CD4-positive, alpha-beta T cell treated with Interleukin-2 at 100 ng/mL for 4 hours (primary cell): Measurements from ENCODE around the gene SRMS.

Source experiments
- DNase-seq: peaks from one replicate; pipeline ENCODE4 v3.0.0-alpha.2; 2020; ENCODE audit warnings: low spot score

SRMS gene

GRCh38 chr20:63552481-63553249, 5.1 kb upstream of the SRMS start:
- peak; percentile 57 for DNase-seq

DNA sequence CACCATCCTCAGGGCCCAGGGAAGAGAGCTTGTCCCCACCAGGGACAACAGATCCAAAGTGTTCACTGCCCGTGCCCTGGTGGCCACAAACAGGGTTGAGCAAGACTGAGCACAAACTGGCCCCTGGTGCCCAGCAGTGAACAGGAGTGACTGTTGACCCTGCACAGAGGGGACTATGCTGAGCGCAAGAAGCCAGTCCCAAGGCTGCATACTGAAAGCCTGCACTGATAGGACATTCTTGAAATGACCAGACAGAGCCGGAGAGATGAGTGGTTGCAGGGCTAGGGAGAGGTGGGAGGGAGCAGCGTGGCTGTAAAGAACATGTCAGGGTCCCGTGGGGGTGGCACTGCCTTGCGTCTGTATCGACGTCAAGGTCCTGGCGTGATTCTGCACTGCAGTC, 3.5 kb upstream of the SRMS start:
- DNase-seq = no peak

GRCh38 chr20:63549679-63550282, 2.2 kb upstream of the SRMS start:
- DNase-seq = no peak

- DNase-seq = no peak
Observed at GRCh38 chr20:63549019-63549418, 1.5 kb upstream of the SRMS start.

GRCh38 chr20:63548542-63548941, 993 bp upstream of the SRMS start:
- no peak for DNase-seq

GRCh38 chr20:63546956-63547724, 409 bp downstream of the SRMS start:
- DNase-seq = no peak

DNA sequence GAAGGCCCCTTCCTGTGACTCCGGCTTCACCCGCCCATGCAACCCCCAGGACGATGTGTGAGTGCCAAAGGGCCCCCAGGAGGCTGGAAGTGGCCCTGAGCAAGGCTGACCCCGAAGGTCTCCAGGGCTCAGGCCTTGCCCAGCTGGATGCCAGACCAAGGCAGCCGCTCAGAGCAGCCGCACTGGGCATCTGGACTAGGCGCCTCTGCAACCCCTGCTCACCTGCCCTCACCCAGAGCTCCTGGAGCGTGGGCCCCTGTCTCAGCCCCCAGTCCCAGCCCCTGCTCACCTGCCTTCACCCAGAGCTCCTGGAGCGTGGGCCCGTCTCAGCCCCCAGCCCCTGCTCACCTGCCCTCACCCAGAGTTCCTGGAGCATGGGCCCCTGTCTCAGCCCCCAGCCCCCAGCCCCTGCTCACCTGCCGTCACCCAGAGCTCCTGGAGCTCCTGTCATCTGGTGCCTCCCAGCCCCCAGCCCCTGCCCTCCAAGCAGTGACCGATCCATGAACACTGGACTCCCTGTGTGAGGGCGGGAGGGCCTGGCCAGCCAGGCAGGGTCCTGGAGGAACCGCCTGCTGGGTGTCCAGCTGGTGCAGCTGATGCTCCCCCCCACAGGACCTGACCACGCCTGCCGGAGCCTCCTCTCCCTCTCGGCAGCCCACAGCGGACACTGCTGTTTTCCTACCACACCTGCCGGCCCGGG, 1.1 kb downstream of the SRMS start:
- DNase-seq = no peak

- no peak for DNase-seq
Observed at GRCh38 chr20:63545814-63546213, 1.7 kb downstream of the SRMS start.

- no peak for DNase-seq
Observed at GRCh38 chr20:63544958-63545516, 2.5 kb downstream of the SRMS start.

- DNase-seq = no peak
Observed at GRCh38 chr20:63544241-63544957, 3.1 kb downstream of the SRMS start.

- DNase-seq = no peak
Observed at GRCh38 chr20:63543733-63544132, 3.8 kb downstream of the SRMS start.

GRCh38 chr20:63543131-63543530, 4.4 kb downstream of the SRMS start:
- no peak for DNase-seq

DNA sequence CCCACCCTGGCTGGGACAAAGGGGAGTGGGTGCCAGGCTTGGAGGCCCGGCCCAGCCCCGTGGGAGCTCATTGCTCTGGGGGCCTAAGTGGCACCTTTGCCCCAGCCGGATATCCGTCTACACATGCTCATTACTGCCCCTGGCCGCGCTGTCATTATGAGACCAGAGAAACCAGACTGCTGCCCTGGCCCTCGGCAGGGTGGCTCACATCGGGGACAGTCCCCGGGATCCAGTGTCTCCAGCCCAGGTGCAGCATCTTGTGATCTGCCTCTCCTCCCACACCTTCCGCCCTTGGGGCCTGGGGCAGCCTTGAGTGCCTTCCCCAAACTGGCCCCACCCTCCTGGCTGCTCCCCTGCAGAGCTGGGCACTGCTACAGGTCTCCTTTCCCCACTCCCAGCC, 4.9 kb downstream of the SRMS start:
- DNase-seq = no peak

- DNase-seq = no peak
Observed at GRCh38 chr20:63542031-63542559, 5.5 kb downstream of the SRMS start.

- DNase-seq = no peak
Observed at GRCh38 chr20:63541371-63541770, 6.2 kb downstream of the SRMS start.

- no peak for DNase-seq
Observed at GRCh38 chr20:63540417-63541186, 6.9 kb downstream of the SRMS start.

GRCh38 chr20:63539441-63540370, 7.8 kb downstream of the SRMS start:
- DNase-seq = no peak

- no peak for DNase-seq
Observed at GRCh38 chr20:63539092-63539430, 8.5 kb downstream of the SRMS start.
